T47D (cell line): ENCODE data around the gene LIMK1.

Source experiments
- DNase-seq, 2 experiments: peaks; one replicate each; pipeline versions ENCODE4 v3.0.0 to v3.0.0-alpha.2; 2011 to 2012; ENCODE audit warnings: low read depth in 1 of 2, low spot score in 1 of 2
- JUND ChIP-seq: IDR thresholded peaks from 2 replicates; pipeline ENCODE4 v1.6.1; 2012; ENCODE audit warnings: low read depth
- in situ Hi-C: cut with HindIII; loops from 2 replicates; pipeline ENCODE4 v1.10.0; 2016; ENCODE audit warnings: low sequenced_read_pairs, low pct_unique_long_range_greater_than_20kb

The LIMK1 gene

GRCh38 chr7:74074770-74075169 is 8.8 kb upstream of the LIMK1 start:
- DNase-seq, result no peak
- TF ChIP-seq JUND, result no peak
- in situ Hi-C loops, result no loop called here

GRCh38 chr7:74078461-74078860 is 5.1 kb upstream of the LIMK1 start:
- no peak for DNase-seq
- in situ Hi-C loops, result no loop called here
- TF ChIP-seq JUND, result no peak

DNA sequence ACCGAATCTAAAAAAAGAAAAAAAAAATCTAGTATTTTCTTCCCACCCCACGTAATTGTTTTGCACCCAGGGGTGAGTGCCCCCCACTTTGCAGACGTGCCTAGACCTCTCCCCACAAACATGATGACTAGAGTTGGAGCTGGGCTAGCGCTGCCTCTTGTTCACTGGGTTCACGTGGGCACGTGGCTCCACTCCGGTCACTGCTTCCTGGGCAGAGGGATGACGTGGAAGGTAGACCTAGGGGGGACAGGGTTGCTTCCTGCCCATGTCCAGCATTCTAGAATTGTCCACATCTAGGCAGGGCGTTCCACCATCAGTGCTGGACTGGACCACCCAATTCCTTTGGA is 861 bp upstream of the LIMK1 start:
- TF ChIP-seq JUND, result no peak
- no peak for DNase-seq
- in situ Hi-C loops, result no loop called here

GRCh38 chr7:74083928-74084721 is 521 bp downstream of the LIMK1 start:
- peak in 1 of 2 experiments; percentile 88 for DNase-seq
- in situ Hi-C loops, result no loop called here
- no peak for TF ChIP-seq JUND

GRCh38 chr7:74084722-74085578 is 1.3 kb downstream of the LIMK1 start:
- in situ Hi-C loops, result no loop called here
- TF ChIP-seq JUND, result no peak
- no peak for DNase-seq

DNA sequence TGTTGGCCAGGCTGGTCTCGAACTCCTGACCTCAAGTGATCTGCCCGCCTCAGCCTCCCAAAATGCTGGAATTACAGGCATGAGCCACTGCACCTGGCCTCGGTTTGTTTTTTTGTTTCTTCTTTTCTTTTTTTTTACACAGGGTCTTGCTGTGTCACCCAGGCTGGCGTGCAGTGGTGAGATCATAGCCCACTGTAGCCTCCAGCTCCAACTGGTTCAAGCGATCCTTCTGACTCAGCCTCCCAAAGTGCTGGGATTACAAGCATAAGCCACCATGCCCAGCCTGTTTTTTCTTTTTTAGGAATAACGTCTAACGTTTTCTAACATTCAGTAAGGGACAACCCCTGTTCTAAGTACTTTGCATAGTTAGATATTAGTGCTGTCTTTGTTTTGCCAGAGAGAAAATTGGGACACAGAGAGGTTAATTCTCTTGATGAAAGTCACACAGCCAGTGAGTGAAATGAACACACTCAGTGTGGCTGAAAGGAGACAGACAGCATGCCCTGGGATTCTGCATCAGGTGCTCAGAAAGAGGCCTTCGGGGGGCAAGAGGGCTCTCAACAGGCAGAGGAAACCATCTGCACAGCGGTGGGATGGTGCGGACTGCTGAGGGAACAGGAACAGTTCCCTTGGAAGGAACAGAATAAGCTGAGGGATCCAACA is 4.3 kb downstream of the LIMK1 start:
- no peak for TF ChIP-seq JUND
- in situ Hi-C loops, result no loop called here
- DNase-seq, result no peak

- in situ Hi-C loops, result no loop called here
- TF ChIP-seq JUND, result no peak
- no peak for DNase-seq
Observed at GRCh38 chr7:74092321-74092963, 8.8 kb downstream of the LIMK1 start.

DNA sequence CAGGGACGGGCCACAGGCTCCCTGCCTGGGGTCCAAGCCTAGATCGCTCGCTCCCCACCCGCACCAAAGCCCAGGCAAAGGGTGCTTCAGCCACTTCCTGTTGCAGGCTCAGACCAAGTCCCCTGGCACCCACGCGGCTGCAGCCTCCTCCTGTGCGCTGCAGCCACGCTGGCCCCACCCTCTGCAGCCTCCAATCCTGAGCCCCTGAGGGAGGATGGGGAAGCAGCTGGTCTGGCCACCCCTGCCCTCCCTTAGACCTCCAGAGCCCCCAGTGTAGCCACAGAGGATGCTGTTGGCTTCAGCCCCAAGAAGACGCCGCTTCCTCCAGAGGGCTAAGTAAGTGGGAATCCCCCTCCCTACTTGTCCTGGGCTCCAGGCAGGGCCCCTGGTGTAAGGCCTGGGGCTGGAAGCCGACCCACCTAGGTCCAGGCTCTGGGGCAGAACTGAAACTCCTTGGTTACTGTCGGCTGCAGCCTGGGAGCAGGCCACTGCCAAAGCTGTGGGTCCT is 9.4 kb downstream of the LIMK1 start:
- in situ Hi-C loops, result no loop called here
- DNase-seq, result no peak

DNA sequence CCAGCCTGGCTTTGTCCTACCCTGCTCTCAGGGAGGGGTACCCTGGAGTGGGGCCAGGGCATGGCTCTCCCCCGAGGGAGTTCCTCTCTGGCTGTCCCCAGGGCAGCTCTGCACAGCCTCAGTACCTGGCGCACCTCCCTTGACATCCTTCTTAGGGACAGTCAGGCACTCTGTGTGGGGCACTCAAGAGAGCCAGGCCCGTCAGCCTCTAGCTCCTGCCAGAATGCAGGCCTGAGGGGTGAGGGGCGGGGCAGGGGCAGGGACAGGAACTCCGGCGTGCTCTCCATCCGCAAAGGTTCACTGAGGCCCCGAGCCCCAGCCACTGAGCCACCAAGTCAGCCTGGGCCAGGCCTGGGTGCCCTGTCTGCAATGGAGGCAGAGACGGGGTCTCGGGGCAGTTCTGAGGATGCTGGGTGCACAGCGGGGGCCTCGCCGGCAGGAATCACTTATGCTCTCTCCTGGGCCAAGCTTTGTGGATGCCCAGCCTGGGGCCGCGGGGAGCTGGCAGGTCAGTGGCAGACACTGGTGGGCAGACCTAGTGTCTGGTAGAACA is 10.1 kb downstream of the LIMK1 start:
- TF ChIP-seq JUND, result no peak
- in situ Hi-C loops, result no loop called here
- no peak for DNase-seq

More for the DNA sequence above, 9.4 kb downstream of the LIMK1 start:
- no peak for TF ChIP-seq JUND

DNA sequence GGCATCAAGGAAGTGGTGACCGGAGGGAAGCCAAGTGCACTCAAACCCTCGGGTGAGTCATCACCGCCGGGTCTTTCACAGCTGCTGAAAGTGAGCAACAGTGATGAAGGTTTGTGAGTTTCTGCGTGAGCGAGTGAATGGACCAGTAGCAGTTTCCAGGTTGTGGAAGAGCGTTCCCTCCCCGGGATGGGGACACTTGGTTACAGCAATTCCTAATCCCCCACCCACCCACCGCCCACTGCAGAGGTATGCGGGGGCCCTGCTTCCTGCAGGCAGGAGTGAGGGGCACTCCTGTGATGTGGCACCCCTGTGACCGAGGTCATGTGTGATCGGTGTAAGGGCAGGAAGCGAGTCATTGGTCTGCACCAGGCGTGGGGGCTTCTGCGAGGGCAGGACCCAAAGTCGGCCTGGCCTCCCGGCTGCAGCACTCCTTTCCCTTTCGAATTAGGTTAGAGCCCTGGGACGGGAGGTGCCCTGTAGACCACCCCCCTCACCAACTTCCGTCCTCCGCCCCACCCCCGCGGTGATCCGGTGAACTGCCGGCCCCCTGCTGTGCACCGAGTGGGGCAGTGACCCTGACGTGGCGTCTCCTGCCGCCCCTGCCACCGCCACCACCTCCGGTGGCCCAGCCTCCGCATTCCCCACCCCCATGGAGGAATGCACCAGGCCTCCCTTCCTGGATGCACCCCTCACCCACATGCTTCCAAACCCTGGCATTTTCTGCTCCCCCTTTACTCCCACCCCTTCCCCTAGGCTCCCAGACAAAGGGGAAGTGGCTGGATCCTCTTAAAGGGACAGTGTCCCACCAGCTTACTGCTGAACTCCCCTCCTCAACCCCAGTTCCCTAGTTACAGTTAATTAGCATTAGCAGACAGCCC is 10.9 kb downstream of the LIMK1 start:
- no peak for DNase-seq
- no peak for TF ChIP-seq JUND
- in situ Hi-C loops, result no loop called here

- TF ChIP-seq JUND, result no peak
- DNase-seq, result no peak
- in situ Hi-C loops, result no loop called here
Observed at GRCh38 chr7:74095135-74095534, 11.5 kb downstream of the LIMK1 start.
